RWPE2 (cell line): ENCODE measurements around the gene PYCR2.

Experiments used
- ATAC-seq: fragments of 200-7000 bp; cut with Tn5 transposase; 3 replicates; pipeline ENCODE4 v1.9.1; 2021; ENCODE audit warnings: low read depth
- DNase-seq: peaks from one replicate; pipeline ENCODE4 v3.0.0-alpha.2; 2020; ENCODE audit warnings: low spot score
- H3K27ac ChIP-seq: fragments of 450-650 bp; 2 replicates; pipeline ENCODE4 v1.5.1; 2017; ENCODE audit warnings: mild to moderate bottlenecking; ENCODE audit not compliant: poor library complexity, severe bottlenecking
- H3K27me3 ChIP-seq: fragments of 250-450 bp; sonication (Bioruptor Pico); 2 replicates; pipeline ENCODE4 v1.5.1; 2021; ENCODE audit warnings: mild to moderate bottlenecking, moderate library complexity; ENCODE audit not compliant: insufficient read depth, poor library complexity, severe bottlenecking
- H3K36me3 ChIP-seq: fragments of 250-450 bp; sonication (Bioruptor Pico); 2 replicates; pipeline ENCODE4 v1.5.1; 2020; ENCODE audit warnings: low read depth, mild to moderate bottlenecking, moderate library complexity
- H3K4me1 ChIP-seq: fragments of 250-450 bp; sonication (Bioruptor Pico); 2 replicates; pipeline ENCODE4 v1.5.1; 2021; ENCODE audit warnings: mild to moderate bottlenecking, moderate library complexity; ENCODE audit not compliant: insufficient read depth, poor library complexity, severe bottlenecking
- H3K4me3 ChIP-seq: fragments of 250-450 bp; sonication (Bioruptor Pico); 2 replicates; pipeline ENCODE4 v1.5.1; 2021; ENCODE audit warnings: mild to moderate bottlenecking, moderate library complexity; ENCODE audit not compliant: severe bottlenecking
- H3K9me3 ChIP-seq: fragments of 250-450 bp; sonication (Bioruptor Pico); 2 replicates; pipeline ENCODE4 v1.5.1; 2021; ENCODE audit warnings: mild to moderate bottlenecking, moderate library complexity; ENCODE audit not compliant: severe bottlenecking
- TF ChIP-seq, protein P1 (sequence below): fragments of 450-650 bp; IDR thresholded peaks from one replicate; pipeline ENCODE4 v1.5.1; 2017; ENCODE audit warnings: mild to moderate bottlenecking, moderate library complexity; ENCODE audit not compliant: poor library complexity, severe bottlenecking

The PYCR2 gene

DNA sequence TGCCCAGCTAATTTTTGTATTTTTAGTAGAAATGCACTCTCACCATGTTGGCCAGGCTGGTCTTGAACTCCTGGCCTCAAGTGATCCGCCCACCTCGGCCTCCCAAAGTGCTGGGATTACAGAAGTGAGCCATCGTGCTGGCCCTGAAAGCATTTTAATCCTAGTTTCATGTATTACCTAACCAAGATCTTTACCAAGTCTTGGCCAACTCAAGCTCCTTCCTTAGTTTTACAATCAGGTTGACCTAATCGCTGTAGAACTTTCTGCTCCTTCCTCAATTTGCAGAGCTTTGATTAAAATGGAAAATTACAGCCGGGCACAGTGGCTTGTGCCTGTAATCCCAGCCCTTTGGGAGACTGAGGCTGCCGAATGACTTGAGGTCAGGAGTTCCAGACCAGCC lies 38.7 kb downstream of the PYCR2 start:
- Histone ChIP-seq H3K27me3 (no peaks in the 10 kb centered on the region), H3K36me3 (no peaks in the 10 kb centered on the region), H3K27ac (no peak overlapping the region), H3K9me3 (no peaks in the 10 kb centered on the region), H3K4me3 (no peak overlapping the region), H3K4me1 (peaks cover 2% of the 10 kb centered on the region)
- TF ChIP-seq, protein P1, sequence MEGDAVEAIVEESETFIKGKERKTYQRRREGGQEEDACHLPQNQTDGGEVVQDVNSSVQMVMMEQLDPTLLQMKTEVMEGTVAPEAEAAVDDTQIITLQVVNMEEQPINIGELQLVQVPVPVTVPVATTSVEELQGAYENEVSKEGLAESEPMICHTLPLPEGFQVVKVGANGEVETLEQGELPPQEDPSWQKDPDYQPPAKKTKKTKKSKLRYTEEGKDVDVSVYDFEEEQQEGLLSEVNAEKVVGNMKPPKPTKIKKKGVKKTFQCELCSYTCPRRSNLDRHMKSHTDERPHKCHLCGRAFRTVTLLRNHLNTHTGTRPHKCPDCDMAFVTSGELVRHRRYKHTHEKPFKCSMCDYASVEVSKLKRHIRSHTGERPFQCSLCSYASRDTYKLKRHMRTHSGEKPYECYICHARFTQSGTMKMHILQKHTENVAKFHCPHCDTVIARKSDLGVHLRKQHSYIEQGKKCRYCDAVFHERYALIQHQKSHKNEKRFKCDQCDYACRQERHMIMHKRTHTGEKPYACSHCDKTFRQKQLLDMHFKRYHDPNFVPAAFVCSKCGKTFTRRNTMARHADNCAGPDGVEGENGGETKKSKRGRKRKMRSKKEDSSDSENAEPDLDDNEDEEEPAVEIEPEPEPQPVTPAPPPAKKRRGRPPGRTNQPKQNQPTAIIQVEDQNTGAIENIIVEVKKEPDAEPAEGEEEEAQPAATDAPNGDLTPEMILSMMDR: no peak
- ATAC-seq: no peak
- DNase-seq: no peak

DNA sequence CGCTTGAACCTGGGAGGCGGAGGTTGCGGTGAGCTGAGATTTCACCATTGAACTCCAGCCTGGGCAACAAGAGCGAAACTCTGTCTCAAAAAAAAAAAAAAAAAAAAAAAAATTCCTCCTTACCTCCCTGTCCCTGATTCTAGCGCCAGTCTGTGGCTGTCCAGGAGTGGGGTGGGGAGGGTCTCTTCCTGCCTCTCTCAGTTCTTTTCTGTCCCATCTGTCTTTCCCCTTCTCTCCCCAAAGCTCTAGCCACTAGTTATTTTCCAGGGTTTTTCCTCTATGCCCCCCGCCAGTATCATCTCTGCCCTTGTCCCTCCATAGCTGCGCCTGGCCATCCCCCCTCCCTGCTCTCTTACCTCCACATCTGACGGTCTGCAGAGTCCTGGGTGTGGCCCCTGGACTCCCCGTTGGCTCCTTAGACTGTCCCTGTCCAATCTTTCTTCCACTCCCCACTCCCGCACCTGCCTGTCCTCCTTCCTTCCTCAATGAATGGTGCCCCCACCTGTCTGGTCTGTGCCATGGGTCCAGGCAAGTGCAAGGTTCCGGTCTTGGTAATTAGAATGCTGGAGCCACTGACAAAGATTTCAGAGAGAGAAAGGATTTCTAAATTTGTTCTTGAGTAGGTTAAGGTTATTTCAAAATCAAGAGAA lies 40.3 kb downstream of the PYCR2 start:
- Histone ChIP-seq H3K27ac (no peak overlapping the region), H3K36me3 (no peaks in the 10 kb centered on the region), H3K9me3 (no peaks in the 10 kb centered on the region), H3K4me1 (peaks cover 2% of the 10 kb centered on the region), H3K4me3 (no peak overlapping the region), H3K27me3 (no peaks in the 10 kb centered on the region)
- TF ChIP-seq, protein P1: no peak
- ATAC-seq (no peak), DNase-seq (no peak)

DNA sequence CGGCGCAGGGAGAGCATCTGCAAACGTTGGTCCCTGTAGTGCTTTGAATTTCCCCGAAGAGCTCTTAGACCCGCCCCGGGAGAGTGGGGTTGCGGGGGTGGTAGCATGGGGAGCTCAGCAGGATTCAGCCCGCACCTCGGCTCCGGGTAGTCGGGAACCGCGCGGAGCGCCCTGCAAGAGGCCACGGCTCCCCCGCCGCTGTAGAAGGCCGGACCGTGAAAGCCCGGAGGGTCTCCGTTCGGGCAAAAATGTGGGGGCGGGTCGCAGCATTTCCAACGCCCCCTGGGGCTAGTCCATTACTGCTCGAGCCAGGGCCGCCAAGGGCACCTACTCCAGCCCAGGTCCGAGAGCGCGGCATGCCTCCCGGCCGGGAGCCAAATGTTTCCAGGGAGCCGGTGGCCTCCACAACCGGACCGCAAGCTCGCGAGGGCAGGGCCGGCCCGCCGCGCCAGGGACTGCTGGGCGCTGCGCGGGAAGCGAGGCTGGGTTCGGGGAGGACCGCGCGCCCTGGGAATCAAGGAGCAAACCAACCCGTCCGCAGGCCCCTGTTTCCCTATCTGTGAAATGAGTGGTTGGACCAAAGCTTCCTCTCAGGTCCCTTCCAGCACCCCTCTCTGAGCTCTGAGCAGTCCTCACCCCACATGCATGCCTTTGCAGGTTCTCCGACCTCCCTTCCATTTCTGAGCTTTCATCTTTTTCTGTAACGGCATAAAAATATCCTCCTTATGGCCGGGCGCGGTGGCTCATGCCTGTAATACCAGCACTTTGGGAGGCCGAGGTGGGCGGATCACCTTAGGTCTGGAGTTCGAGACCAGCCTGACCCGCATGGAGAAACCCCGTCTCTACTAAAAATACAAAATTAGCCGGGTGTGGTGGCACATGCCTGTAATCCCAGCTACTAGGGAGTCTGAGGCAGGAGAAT lies 41.1 kb downstream of the PYCR2 start:
- no peaks in the 10 kb centered on the region for H3K27me3 ChIP-seq
- H3K36me3 ChIP-seq: no peaks in the 10 kb centered on the region
- peak overlapping the region; percentile 57 for H3K27ac ChIP-seq
- DNase-seq (no peak), ATAC-seq (peak; percentile 61)
- TF ChIP-seq, protein P1: no peak
- H3K4me1 ChIP-seq: peaks cover 2% of the 10 kb centered on the region
- no peaks in the 10 kb centered on the region for H3K9me3 ChIP-seq
- H3K4me3 ChIP-seq: peak overlapping the region; percentile 70

DNA sequence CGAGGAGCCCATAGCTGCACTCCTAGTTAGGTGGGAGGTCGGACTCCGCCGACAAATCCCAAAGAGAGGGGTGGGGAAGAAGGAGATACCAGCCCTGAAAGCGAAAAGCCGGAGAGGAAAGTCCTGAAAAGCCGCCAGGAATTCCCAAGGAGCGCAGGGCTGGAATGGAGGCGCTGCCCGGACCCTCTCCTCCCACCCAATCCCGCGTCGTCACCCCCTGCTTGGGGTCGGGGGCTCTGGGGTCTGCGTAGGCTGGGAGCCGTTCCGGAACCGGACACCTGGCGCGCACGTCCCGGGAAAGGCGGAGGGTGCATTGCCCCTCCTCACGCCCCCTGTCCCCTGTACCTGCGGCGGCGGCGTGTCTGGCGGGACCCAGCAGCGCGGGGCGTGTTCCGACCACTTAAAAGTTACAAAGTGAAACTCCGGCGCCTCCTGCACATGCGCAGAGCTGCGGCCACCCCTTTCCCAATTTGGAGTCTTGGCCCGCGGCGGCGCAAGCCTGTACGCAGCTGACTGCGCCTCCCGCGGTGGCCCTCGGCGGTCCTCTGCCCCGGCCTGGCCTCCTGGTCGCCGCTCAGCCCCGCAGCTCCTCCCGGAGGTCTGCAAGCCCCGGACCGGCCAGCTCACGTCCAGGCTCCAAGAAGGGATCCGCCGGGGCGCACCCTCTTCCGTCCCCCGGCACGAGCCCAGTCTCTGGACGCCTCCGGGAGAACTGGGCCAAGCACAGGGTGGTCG lies 41.9 kb downstream of the PYCR2 start, which contains the start of gene TMEM63A:
Gene TMEM63A, minus strand, starts transcription at position 422 of the 735 bp plus-strand sequence. CDS start 4,800 bp downstream, outside the sequence.
- H3K36me3 ChIP-seq: no peaks in the 10 kb centered on the region
- peak; percentile 69 for DNase-seq
- peak within 1 kb of the TSS; percentile 57 for H3K27ac ChIP-seq
- peak; percentile 58 for ATAC-seq
- H3K4me1 ChIP-seq: peaks cover 2% of the 10 kb centered on the region
- TF ChIP-seq, protein P1: no peak
- H3K4me3 ChIP-seq: peak within 1 kb of the TSS; percentile 70
- no peaks in the 10 kb centered on the region for H3K27me3 ChIP-seq
- H3K9me3 ChIP-seq: no peaks in the 10 kb centered on the region
